ENCODE results near the gene ENPP1.

DNA sequence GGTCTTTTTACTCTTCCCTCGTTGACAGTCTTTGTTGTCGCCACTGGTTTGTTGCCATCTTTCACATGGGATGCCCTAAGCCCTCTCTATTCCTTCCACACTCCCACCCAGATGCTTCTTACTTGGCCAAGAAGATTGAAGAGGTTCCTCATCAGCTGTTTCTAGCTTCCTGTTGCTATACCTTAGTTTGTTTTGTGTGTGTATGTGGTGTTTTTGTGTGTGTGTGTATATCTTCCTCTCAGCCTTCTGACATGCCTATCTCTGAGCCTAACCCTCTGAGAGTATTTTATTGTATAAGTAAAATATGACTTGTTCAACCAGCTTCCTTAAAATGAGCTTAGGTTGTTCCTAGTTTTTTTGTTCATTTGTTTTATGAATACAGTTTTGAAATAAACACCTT, 35.9 kb downstream of the ENPP1 start:
- no peak for TF ChIP-seq POLR2A (IDR thresholded peaks at IDR 0.05; ENCODE audit: low read depth)
- TF ChIP-seq CTCF (IDR thresholded peaks at IDR 0.05) = no peak

All from esophagus muscularis mucosa (tissue), 3 donors.